ENCODE results near the gene POLR1B.

GRCh38 chr2:112542984-112543661 lies 858 bp downstream of the POLR1B start:
- TF ChIP-seq POLR2A (IDR thresholded peaks at IDR 0.05) (no peak), CTCF (IDR thresholded peaks at IDR 0.05 in 4 of 5, conservative IDR thresholded peaks at IDR 0.05 in 1 of 5) (no peak)

All from gastrocnemius medialis (tissue), 4 donors.